IMR-90 (cell line): ENCODE data around the gene KCTD2. TPM values are rescaled to one million over a fixed set of nuclear protein-coding genes. Genes with fewer than 3 reads are reported as not detected.
A peak's percentile ranks its signal among the peaks of the same experiment; 100 is the strongest.

Source experiments
- ATAC-seq: fragments of 200-7000 bp; cut with Tn5 transposase; 2 replicates; pipeline ENCODE4 v1.9.1; 2020; ENCODE audit warnings: low read depth, mild to moderate bottlenecking, moderate library complexity
- BruUV-seq: library from RNA; stranded (reverse); fragments of 400-500 nt; replicated peaks from 2 replicates; lab custom pipeline; 2021; lab: Mats Ljungman, UMichigan
- CTCF ChIA-PET: fragments of 300-600 bp; formaldehyde crosslinking; extraction: SDS; loops from one replicate; lab custom pipeline; 2021; ENCODE audit warnings: antibody characterized with exemption; lab: Yijun Ruan, JAX
- POLR2A ChIA-PET: fragments of 300-600 bp; sonication (Branson Sonifier 250); formaldehyde crosslinking; loops from one replicate; lab custom pipeline; 2022; ENCODE audit warnings: antibody characterized with exemption; ENCODE audit not compliant: unreplicated experiment; lab: Charles Lee
- DNase-seq: peaks from one replicate; pipeline ENCODE4 v3.0.0; 2013
- H2AFZ ChIP-seq: replicated peaks from 2 replicates; pipeline ENCODE3; 2013; ENCODE audit warnings: low read length, mild to moderate bottlenecking; ENCODE audit not compliant: poor library complexity
- H2AK5ac ChIP-seq: 2 replicates; pipeline ENCODE4 v1.6.1; 2013; ENCODE audit warnings: low read depth, low read length, inconsistent platforms
- H2AK9ac ChIP-seq: replicated peaks from 2 replicates; pipeline ENCODE3; 2013; ENCODE audit warnings: mild to moderate bottlenecking, low read depth, low read length, moderate library complexity; ENCODE audit not compliant: poor library complexity
- H2BK120ac ChIP-seq: 2 replicates; pipeline ENCODE4 v1.6.1; 2013; ENCODE audit warnings: low read depth, low read length, inconsistent platforms
- H2BK15ac ChIP-seq: 3 replicates; pipeline ENCODE4 v1.6.1; 2013; ENCODE audit warnings: low read depth, low read length, inconsistent platforms
- H2BK20ac ChIP-seq: 2 replicates; pipeline ENCODE4 v1.6.1; 2013; ENCODE audit warnings: low read depth, mild to moderate bottlenecking, inconsistent platforms, low read length, moderate library complexity
- H2BK5ac ChIP-seq: 2 replicates; pipeline ENCODE4 v1.6.1; 2013; ENCODE audit warnings: mild to moderate bottlenecking, low read depth, low read length, inconsistent platforms; ENCODE audit not compliant: poor library complexity, severe bottlenecking
- H3K14ac ChIP-seq: replicated peaks from 2 replicates; pipeline ENCODE4 v1.6.1; 2013; ENCODE audit warnings: low read depth, low read length, inconsistent platforms
- H3K18ac ChIP-seq: 2 replicates; pipeline ENCODE4 v1.6.1; 2013; ENCODE audit warnings: low read depth, low read length, control low read depth
- H3K23ac ChIP-seq: 2 replicates; pipeline ENCODE4 v1.6.1; 2013; ENCODE audit warnings: low read depth, low read length, inconsistent platforms
- H3K27ac ChIP-seq: 2 replicates; pipeline ENCODE4 v1.5.1; 2013; ENCODE audit warnings: mild to moderate bottlenecking, control low read depth, low read length; ENCODE audit not compliant: insufficient read depth
- H3K27me3 ChIP-seq: 2 replicates; pipeline ENCODE4 v1.6.1; 2013; ENCODE audit warnings: low read length; ENCODE audit not compliant: control insufficient read depth, insufficient read depth
- H3K36me3 ChIP-seq: 2 replicates; pipeline ENCODE4 v1.6.1; 2013; ENCODE audit warnings: low read length, mixed read lengths; ENCODE audit not compliant: control insufficient read depth, insufficient read depth
- H3K4ac ChIP-seq: 2 replicates; pipeline ENCODE4 v1.6.1; 2013; ENCODE audit warnings: low read depth, low read length, inconsistent platforms
- H3K4me1 ChIP-seq: 2 replicates; pipeline ENCODE4 v1.6.1; 2013; ENCODE audit warnings: low read length, mixed read lengths; ENCODE audit not compliant: control insufficient read depth, insufficient read depth
- H3K4me2 ChIP-seq: 2 replicates; pipeline ENCODE4 v1.6.1; 2013; ENCODE audit warnings: low read depth, mild to moderate bottlenecking, control low read depth, low read length, moderate library complexity
- H3K4me3 ChIP-seq: 2 replicates; pipeline ENCODE4 v1.5.1; 2013; ENCODE audit warnings: low read depth, mild to moderate bottlenecking, control low read depth, low read length, moderate library complexity; ENCODE audit not compliant: insufficient read depth
- H3K56ac ChIP-seq: 2 replicates; pipeline ENCODE4 v1.6.1; 2013; ENCODE audit warnings: low read length, inconsistent platforms; ENCODE audit not compliant: insufficient read depth; ENCODE audit errors: extremely low read depth
- H3K79me1 ChIP-seq, 2 experiments: 2 replicates each; pipeline ENCODE4 v1.6.1; 2013; ENCODE audit warnings: low read length in 2 of 2, inconsistent platforms in 1 of 2, low read depth in 1 of 2
- H3K9ac ChIP-seq: 2 replicates; pipeline ENCODE4 v1.6.1; 2013; ENCODE audit warnings: low read depth, low read length, control low read depth
- H3K9me1 ChIP-seq: 2 replicates; pipeline ENCODE4 v1.6.1; 2013; ENCODE audit warnings: low read length, inconsistent platforms; ENCODE audit not compliant: insufficient read depth
- H3K9me3 ChIP-seq: 2 replicates; pipeline ENCODE4 v1.6.1; 2013; ENCODE audit warnings: low read length; ENCODE audit not compliant: control insufficient read depth, insufficient read depth
- H4K20me1 ChIP-seq: 2 replicates; pipeline ENCODE4 v1.6.1; 2013; ENCODE audit warnings: low read length, inconsistent platforms; ENCODE audit not compliant: insufficient read depth
- H4K5ac ChIP-seq: 2 replicates; pipeline ENCODE4 v1.6.1; 2013; ENCODE audit warnings: mild to moderate bottlenecking, low read depth, low read length, control low read depth
- H4K8ac ChIP-seq, 2 experiments: 2 replicates each; pipeline ENCODE4 v1.6.1; 2013; ENCODE audit warnings: low read depth in 2 of 2, low read length in 2 of 2, control low read depth in 1 of 2, inconsistent platforms in 1 of 2
- H4K91ac ChIP-seq: 2 replicates; pipeline ENCODE4 v1.6.1; 2013; ENCODE audit warnings: low read depth, low read length, inconsistent platforms; ENCODE audit not compliant: insufficient read depth
- BHLHE40 ChIP-seq: fragments of 150-350 bp; IDR thresholded peaks from 2 replicates; pipeline ENCODE4 v1.6.1; 2016; ENCODE audit warnings: mild to moderate bottlenecking, low read depth, low read length
- CEBPB ChIP-seq: IDR thresholded peaks from 2 replicates; pipeline ENCODE4 v1.6.1; 2012; ENCODE audit warnings: low read depth, low read length, improper control_type of control experiment
- CHD1 ChIP-seq: IDR thresholded peaks from 2 replicates; pipeline ENCODE4 v1.6.1; 2012; ENCODE audit warnings: low read depth, low read length, improper control_type of control experiment
- CTCF ChIP-seq: conservative IDR thresholded peaks from 2 replicates; pipeline ENCODE4 v1.5.1; 2012; ENCODE audit warnings: mild to moderate bottlenecking, low read depth, low read length, improper control_type of control experiment
- ELK1 ChIP-seq: fragments of 150-350 bp; IDR thresholded peaks from 2 replicates; pipeline ENCODE4 v1.6.1; 2016; ENCODE audit warnings: low read depth, mild to moderate bottlenecking, low read length, moderate library complexity, borderline replicate concordance
- FOS ChIP-seq: fragments of 150-350 bp; IDR thresholded peaks from 2 replicates; pipeline ENCODE4 v1.6.1; 2016; ENCODE audit warnings: low read depth, low read length
- MAFK ChIP-seq: IDR thresholded peaks from 2 replicates; pipeline ENCODE4 v1.6.1; 2012; ENCODE audit warnings: low read depth, low read length, improper control_type of control experiment
- MAZ ChIP-seq: IDR thresholded peaks from 2 replicates; pipeline ENCODE4 v1.6.1; 2012; ENCODE audit warnings: low read depth, mild to moderate bottlenecking, low read length, improper control_type of control experiment, moderate library complexity, borderline replicate concordance
- MXI1 ChIP-seq: IDR thresholded peaks from 2 replicates; pipeline ENCODE4 v1.6.1; 2012; ENCODE audit warnings: low read depth, mild to moderate bottlenecking, low read length, moderate library complexity, borderline replicate concordance
- NFE2L2 ChIP-seq: fragments of 150-350 bp; IDR thresholded peaks from 2 replicates; pipeline ENCODE4 v1.6.1; 2016; ENCODE audit warnings: low read depth, mild to moderate bottlenecking, low read length
- POLR2A ChIP-seq: IDR thresholded peaks from 2 replicates; pipeline ENCODE4 v1.6.1; 2012; ENCODE audit warnings: mild to moderate bottlenecking, low read depth, low read length
- RAD21 ChIP-seq: IDR thresholded peaks from 2 replicates; pipeline ENCODE4 v1.6.1; 2012; ENCODE audit warnings: low read length, improper control_type of control experiment
- RCOR1 ChIP-seq: IDR thresholded peaks from 2 replicates; pipeline ENCODE4 v1.6.1; 2012; ENCODE audit warnings: mild to moderate bottlenecking, low read length, improper control_type of control experiment; ENCODE audit not compliant: insufficient replicate concordance
- RFX5 ChIP-seq: IDR thresholded peaks from 2 replicates; pipeline ENCODE4 v1.8.0; 2012; ENCODE audit warnings: low read depth, mild to moderate bottlenecking, low read length, moderate library complexity
- SMC3 ChIP-seq: fragments of 150-350 bp; IDR thresholded peaks from 2 replicates; pipeline ENCODE4 v1.6.1; 2016; ENCODE audit warnings: low read depth, mild to moderate bottlenecking, antibody characterized with exemption, low read length, moderate library complexity
- WGBS, 2 experiments: methylation state at CpG; one replicate each; pipeline versions ENCODE4 v1.1.5 to v1.1.7; 2013; ENCODE audit warnings: missing lambda C conversion rate in 2 of 2; ENCODE audit not compliant: insufficient read length in 1 of 2; ENCODE audit errors: extremely low coverage in 2 of 2; 5-methylcytosine and 5-hydroxymethylcytosine counted together
- dilution Hi-C: fragments of 300-500 bp; cut with HindIII; formaldehyde crosslinking; loops from one replicate; pipeline ENCODE4 v1.14.3; 2018; ENCODE audit warnings: low sequenced_read_pairs; ENCODE audit not compliant: unreplicated experiment
- in situ Hi-C: fragments of 300-500 bp; cut with MboI; formaldehyde crosslinking; loops from 3 replicates; pipeline ENCODE4 v1.14.3; 2019; ENCODE audit warnings: low sequenced_read_pairs, inconsistent platforms, mixed read lengths
- intact Hi-C: fragments of 100-400 bp; cut with micrococcal nuclease; formaldehyde crosslinking; loops from 2 replicates; pipeline ENCODE4 v1.10.0; 2022
- polyA plus RNA-seq, 3 experiments: library from polyadenylated mRNA; depleted of rRNA; stranded (reverse); fragments of >200 nt; gene quantifications; 2 replicates each; pipeline ENCODE4 v1.2.3, GENCODE V29; 2012; ENCODE audit warnings: low replicate concordance in 1 of 3
- total RNA-seq: library from RNA; depleted of rRNA; stranded (reverse); fragments of >200 nt; gene quantifications from 2 replicates; pipeline ENCODE4 v1.2.3, GENCODE V29; 2012
- TF ChIP-seq, protein P1 (sequence below): fragments of 150-350 bp; IDR thresholded peaks from 2 replicates; pipeline ENCODE4 v1.6.1; 2017; ENCODE audit warnings: mild to moderate bottlenecking, antibody characterized with exemption, low read length, low read depth

KCTD2 gene
- total and polyA plus RNA-seq, 2 of the 4 experiments (the other 2 are of a cell fraction) = 9.1 to 18.4 TPM

DNA sequence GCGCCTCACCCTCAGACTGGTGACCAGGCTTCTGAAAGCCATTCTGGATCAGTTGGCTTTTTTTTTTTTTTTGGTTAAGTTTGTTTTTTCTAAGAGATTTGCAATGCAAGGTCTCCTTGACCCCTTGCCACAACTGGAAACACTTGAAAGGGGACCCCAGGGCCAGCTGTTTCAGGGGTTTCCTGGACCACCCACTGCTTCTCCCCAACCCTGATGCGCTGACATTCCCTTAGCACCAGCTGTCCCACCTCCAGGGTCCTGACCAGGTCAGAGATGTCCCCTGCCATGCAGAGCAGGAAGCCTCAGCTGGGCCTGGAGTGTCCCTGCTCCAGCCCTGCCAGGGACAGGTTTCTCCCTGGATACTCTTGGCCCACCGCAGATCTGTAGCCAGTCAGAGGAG lies 42.7 kb upstream of the KCTD2 start:
- Histone ChIP-seq H2AK5ac (no peak overlapping the region), H3K36me3 (peaks cover 40% of the 10 kb centered on the region), H2BK5ac (no peak overlapping the region), H3K4me3 (no peak overlapping the region), H3K79me1 (peaks cover 3 to 5% of the 10 kb centered on the region in 2 experiments; a peak in 2 of 4 replicates), H3K14ac (no peak overlapping the region), H3K9me1 (no peaks in the 10 kb centered on the region), H2BK15ac (no peak overlapping the region), H2AFZ (no peak overlapping the region), H3K9me3 (no peaks in the 10 kb centered on the region), H3K4ac (no peak overlapping the region), H3K4me1 (no peaks in the 10 kb centered on the region), H3K4me2 (no peak overlapping the region), H3K27me3 (no peaks in the 10 kb centered on the region), H3K56ac (no peak overlapping the region), H2BK120ac (no peak overlapping the region), H3K23ac (no peak overlapping the region), H3K18ac (no peak overlapping the region), H3K9ac (no peak overlapping the region), H3K27ac (no peak overlapping the region), H4K91ac (no peak overlapping the region), H2BK20ac (no peak overlapping the region), H4K20me1 (no peaks in the 10 kb centered on the region; the same call in 1 of the 2 replicates), H2AK9ac (peak overlapping the region; percentile 9), H4K5ac (no peak overlapping the region), H4K8ac (no peak overlapping the region)
- dilution Hi-C loops = no loop called here
- intact Hi-C loops = no loop called here
- ChIA-PET POLR2A (no interaction called here), CTCF (no interaction called here)
- 100% methylated on average over 1 of the region's 3 CpGs; no CpG with 5 or more reads in 1 of the 2 experiments for WGBS, 2 experiments
- TF ChIP-seq RFX5 (no peak), SMC3 (no peak), CHD1 (no peak), MAFK (no peak), CEBPB (no peak), POLR2A (no peak), MAZ (no peak), MXI1 (no peak), FOS (no peak), RAD21 (no peak), BHLHE40 (no peak), RCOR1 (no peak), NFE2L2 (no peak), CTCF (no peak), ELK1 (no peak)
- TF ChIP-seq, protein P1, sequence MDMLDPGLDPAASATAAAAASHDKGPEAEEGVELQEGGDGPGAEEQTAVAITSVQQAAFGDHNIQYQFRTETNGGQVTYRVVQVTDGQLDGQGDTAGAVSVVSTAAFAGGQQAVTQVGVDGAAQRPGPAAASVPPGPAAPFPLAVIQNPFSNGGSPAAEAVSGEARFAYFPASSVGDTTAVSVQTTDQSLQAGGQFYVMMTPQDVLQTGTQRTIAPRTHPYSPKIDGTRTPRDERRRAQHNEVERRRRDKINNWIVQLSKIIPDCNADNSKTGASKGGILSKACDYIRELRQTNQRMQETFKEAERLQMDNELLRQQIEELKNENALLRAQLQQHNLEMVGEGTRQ = no peak
- ATAC-seq = no peak
- no TSS peak for BruUV-seq
- DNase-seq = no peak
- in situ Hi-C loops = no loop called here
